ENCODE data around the gene RBPJ. TPM values are rescaled to one million over a fixed set of nuclear protein-coding genes. Genes with fewer than 3 reads are reported as not detected.
A peak's percentile ranks its signal among the peaks of the same experiment; 100 is the strongest.

Gene RBPJ
- total RNA-seq, 6 experiments from 2014 or later, result 12.0 to 29.3 (median 19.6) TPM

DNA sequence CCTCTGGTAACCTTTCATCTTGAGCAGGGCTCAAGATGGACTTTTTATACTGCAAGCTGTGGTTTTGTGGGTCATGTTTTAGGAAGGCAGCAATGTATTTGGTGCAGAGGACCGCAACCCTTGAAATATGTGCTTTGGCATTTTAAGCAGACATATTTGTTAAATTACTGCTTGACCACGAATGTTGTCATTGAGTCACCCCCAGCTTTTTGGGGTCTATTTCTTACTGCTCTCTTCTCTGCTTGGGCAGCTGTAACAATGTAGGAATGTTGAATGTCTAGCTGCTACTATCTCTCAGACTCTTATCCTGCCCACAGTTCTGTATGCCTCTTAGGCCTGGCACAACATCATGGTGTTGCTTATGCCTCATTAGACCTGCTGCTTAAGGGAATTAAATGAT, 6.0 kb downstream of the RBPJ start:
- no peak overlapping the region for H3K4me3 ChIP-seq
- peaks cover 0 to 24% (median 0%) of the 10 kb centered on the region in 4 donors for H3K4me1 ChIP-seq
- WGBS (ENCODE audit: insufficient coverage, low coverage, low lambda C conversion rate, missing lambda C conversion rate), result 91% methylated on average over 2 of the region's 2 CpGs
- no peak overlapping the region for H3K27ac ChIP-seq
- no peaks in the 10 kb centered on the region for H3K9me3 ChIP-seq
- no peak for ATAC-seq
- H3K27me3 ChIP-seq, result no peaks in the 10 kb centered on the region
- no peaks in the 10 kb centered on the region for H3K36me3 ChIP-seq
- intact Hi-C loops (cut with DNase I), result no loop called here
- TF ChIP-seq, protein P1, sequence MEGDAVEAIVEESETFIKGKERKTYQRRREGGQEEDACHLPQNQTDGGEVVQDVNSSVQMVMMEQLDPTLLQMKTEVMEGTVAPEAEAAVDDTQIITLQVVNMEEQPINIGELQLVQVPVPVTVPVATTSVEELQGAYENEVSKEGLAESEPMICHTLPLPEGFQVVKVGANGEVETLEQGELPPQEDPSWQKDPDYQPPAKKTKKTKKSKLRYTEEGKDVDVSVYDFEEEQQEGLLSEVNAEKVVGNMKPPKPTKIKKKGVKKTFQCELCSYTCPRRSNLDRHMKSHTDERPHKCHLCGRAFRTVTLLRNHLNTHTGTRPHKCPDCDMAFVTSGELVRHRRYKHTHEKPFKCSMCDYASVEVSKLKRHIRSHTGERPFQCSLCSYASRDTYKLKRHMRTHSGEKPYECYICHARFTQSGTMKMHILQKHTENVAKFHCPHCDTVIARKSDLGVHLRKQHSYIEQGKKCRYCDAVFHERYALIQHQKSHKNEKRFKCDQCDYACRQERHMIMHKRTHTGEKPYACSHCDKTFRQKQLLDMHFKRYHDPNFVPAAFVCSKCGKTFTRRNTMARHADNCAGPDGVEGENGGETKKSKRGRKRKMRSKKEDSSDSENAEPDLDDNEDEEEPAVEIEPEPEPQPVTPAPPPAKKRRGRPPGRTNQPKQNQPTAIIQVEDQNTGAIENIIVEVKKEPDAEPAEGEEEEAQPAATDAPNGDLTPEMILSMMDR (IDR thresholded peaks at IDR 0.05), result no peak
- no peak for TF ChIP-seq POLR2A (IDR thresholded peaks at IDR 0.05)
- no peak for DNase-seq

GRCh38 chr4:26330186-26330787, 9.5 kb downstream of the RBPJ start:
- peaks cover 0 to 7% (median 0%) of the 10 kb centered on the region in 4 donors for H3K4me1 ChIP-seq
- ATAC-seq (peak; percentile 87 to 95 (median 93)), DNase-seq (no peak)
- no peak for TF ChIP-seq POLR2A (IDR thresholded peaks at IDR 0.05)
- TF ChIP-seq, protein P1 (IDR thresholded peaks at IDR 0.05), result peak; percentile 69 to 77 (median 74)
- no peaks in the 10 kb centered on the region for H3K27me3 ChIP-seq
- no peak overlapping the region for H3K27ac ChIP-seq
- H3K36me3 ChIP-seq, result no peaks in the 10 kb centered on the region
- H3K4me3 ChIP-seq, result no peak overlapping the region
- 38% methylated on average over 4 of the region's 4 CpGs for WGBS (ENCODE audit: insufficient coverage, low coverage, low lambda C conversion rate, missing lambda C conversion rate)
- H3K9me3 ChIP-seq, result no peaks in the 10 kb centered on the region
- intact Hi-C loops (cut with DNase I), result no loop called here

DNA sequence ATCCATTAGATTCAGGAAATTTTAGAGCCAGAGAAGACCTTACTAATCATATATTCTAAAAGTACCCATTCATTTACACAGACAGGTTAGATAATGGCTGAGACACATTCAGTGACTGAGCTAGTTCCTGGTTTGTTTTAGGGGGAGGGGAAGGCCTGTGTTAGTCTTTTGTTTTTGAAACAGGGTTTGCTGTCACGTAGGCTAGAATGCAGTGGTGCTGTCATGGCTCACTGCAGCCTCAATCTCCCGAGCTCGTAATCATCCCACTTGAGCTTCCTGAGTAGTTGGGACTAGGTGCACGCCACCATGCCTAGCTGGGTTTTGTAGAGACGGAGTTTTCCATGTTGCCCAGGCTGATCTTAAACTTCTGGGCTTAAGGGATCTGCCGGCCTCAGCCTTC, 10.1 kb downstream of the RBPJ start:
- Histone ChIP-seq H3K4me1 (peaks cover 0 to 7% (median 0%) of the 10 kb centered on the region in 4 donors), H3K27me3 (no peaks in the 10 kb centered on the region), H3K9me3 (no peaks in the 10 kb centered on the region), H3K4me3 (no peak overlapping the region), H3K36me3 (no peaks in the 10 kb centered on the region), H3K27ac (no peak overlapping the region)
- ATAC-seq, result no peak
- TF ChIP-seq POLR2A (IDR thresholded peaks at IDR 0.05), result no peak
- TF ChIP-seq, protein P1 (IDR thresholded peaks at IDR 0.05), result no peak
- intact Hi-C loops (cut with DNase I), result no loop called here
- no peak for DNase-seq
- WGBS (ENCODE audit: insufficient coverage, low coverage, low lambda C conversion rate, missing lambda C conversion rate), result 88% methylated on average over 6 of the region's 6 CpGs

- DNase-seq, result no peak
- H3K4me1 ChIP-seq, result peaks cover 0 to 7% (median 0%) of the 10 kb centered on the region in 4 donors
- no peaks in the 10 kb centered on the region for H3K27me3 ChIP-seq
- H3K36me3 ChIP-seq, result no peaks in the 10 kb centered on the region
- TF ChIP-seq POLR2A (IDR thresholded peaks at IDR 0.05), result no peak
- TF ChIP-seq, protein P1 (IDR thresholded peaks at IDR 0.05), result no peak
- no peak overlapping the region for H3K4me3 ChIP-seq
- no peaks in the 10 kb centered on the region for H3K9me3 ChIP-seq
- H3K27ac ChIP-seq, result no peak overlapping the region
- ATAC-seq, result peak in 2 of 4 donors; percentile 29 to 40
- WGBS (ENCODE audit: insufficient coverage, low coverage, low lambda C conversion rate, missing lambda C conversion rate), result 66% methylated on average over 7 of the region's 7 CpGs
- intact Hi-C loops (cut with DNase I), result no loop called here
Measured at GRCh38 chr4:26331380-26331950, 10.7 kb downstream of the RBPJ start.
